SK-N-SH (cell line): Measurements from ENCODE around the gene OR10G4. TPM values are rescaled to one million over a fixed set of nuclear protein-coding genes. Genes with fewer than 3 reads are reported as not detected.
"Not testable (repeated sequence)": the region's sequence is repeated elsewhere in the genome, so short reads cannot be mapped to it uniquely, and the experiment has no call there.

Experiments used
- CTCF ChIA-PET: fragments of 300-600, 350-600 bp; formaldehyde crosslinking; extraction: SDS; loops from one replicate; lab custom pipeline; 2021; lab: Yijun Ruan, JAX
- POLR2A ChIA-PET: fragments of 350-600 bp; sonication (Branson Sonifier 250); formaldehyde crosslinking; extraction: SDS; loops from one replicate; lab custom pipeline; 2020; ENCODE audit warnings: antibody characterized with exemption, inconsistent platforms; lab: Yijun Ruan, JAX
- DNase-seq: peaks from one replicate; pipeline ENCODE4 v3.0.0; 2012
- H2AFZ ChIP-seq: fragments of 200-600 bp; sonication (generic); 2 replicates; pipeline ENCODE4 v1.8.1; 2016; ENCODE audit warnings: antibody characterized with exemption, mild to moderate bottlenecking, low read depth
- H3F3A ChIP-seq: fragments of 200-600 bp; sonication (generic); replicated peaks from 2 replicates; pipeline ENCODE3; 2016; ENCODE audit warnings: antibody characterized with exemption, mild to moderate bottlenecking; ENCODE audit not compliant: insufficient read depth
- H3K27ac ChIP-seq, 2 experiments: fragments of 200-500 bp in 1 of 2; fragments of 200-600 bp in 1 of 2; sonication (Bioruptor generic) in 1 of 2; sonication (generic), shearing (Covaris generic) in 1 of 2; 2 replicates each; pipeline versions ENCODE4 v1.5.1 to v1.6.1; 2014 to 2016; ENCODE audit warnings: low read depth in 2 of 2, inconsistent platforms in 1 of 2, low read length in 1 of 2, mild to moderate bottlenecking in 1 of 2, mixed read lengths in 1 of 2
- H3K27me3 ChIP-seq: fragments of 200-600 bp; sonication (generic), shearing (Covaris generic); 2 replicates; pipeline ENCODE4 v1.6.1; 2016; ENCODE audit warnings: mixed run types; ENCODE audit not compliant: insufficient read depth
- H3K36me3 ChIP-seq, 2 experiments: fragments of 200-500 bp in 1 of 2; fragments of 200-600 bp in 1 of 2; sonication (Bioruptor generic) in 1 of 2; sonication (generic) in 1 of 2; replicated peaks in 1 of 2; 2 replicates each; pipeline versions ENCODE3 to v1.5.1; 2014 to 2016; ENCODE audit warnings: low read length in 1 of 2, mild to moderate bottlenecking in 1 of 2; ENCODE audit not compliant: insufficient read depth in 2 of 2, control insufficient read depth in 1 of 2
- H3K4me1 ChIP-seq, 2 experiments: fragments of 200-500 bp in 1 of 2; fragments of 200-600 bp in 1 of 2; sonication (Bioruptor generic) in 1 of 2; sonication (generic), shearing (Covaris generic) in 1 of 2; 2 replicates each; pipeline versions ENCODE4 v1.5.1 to v1.6.1; 2014 to 2016; ENCODE audit warnings: low read depth in 1 of 2, low read length in 1 of 2, mixed run types in 1 of 2; ENCODE audit not compliant: insufficient read depth in 2 of 2, control insufficient read depth in 1 of 2
- H3K4me2 ChIP-seq: fragments of 200-600 bp; sonication (generic), shearing (Covaris generic); 2 replicates; pipeline ENCODE4 v1.6.1; 2017; ENCODE audit warnings: mixed run types
- H3K4me3 ChIP-seq, 2 experiments: fragments of 200-500 bp in 1 of 2; fragments of 200-600 bp in 1 of 2; sonication (Bioruptor generic) in 1 of 2; sonication (generic), shearing (Covaris generic) in 1 of 2; 2 replicates each; pipeline versions ENCODE4 v1.5.1 to v1.8.1; 2014 to 2016; ENCODE audit warnings: low read depth in 2 of 2, inconsistent platforms in 1 of 2, low read length in 1 of 2, mild to moderate bottlenecking in 1 of 2, mixed read lengths in 1 of 2, moderate library complexity in 1 of 2
- H3K79me2 ChIP-seq: fragments of 200-600 bp; sonication (generic); 2 replicates; pipeline ENCODE4 v1.8.1; 2017; ENCODE audit warnings: mild to moderate bottlenecking; ENCODE audit not compliant: insufficient read depth
- H3K9ac ChIP-seq: fragments of 200-600 bp; sonication (generic); 2 replicates; pipeline ENCODE4 v1.6.1; 2017; ENCODE audit warnings: mixed run types
- H3K9me2 ChIP-seq: fragments of 200-600 bp; sonication (generic); 2 replicates; pipeline ENCODE4 v1.6.1; 2017; ENCODE audit warnings: mixed run types
- H3K9me3 ChIP-seq: fragments of 200-600 bp; sonication (generic); 2 replicates; pipeline ENCODE4 v1.6.1; 2017; ENCODE audit warnings: mixed run types, mild to moderate bottlenecking, moderate library complexity
- H4K20me1 ChIP-seq: fragments of 200-600 bp; sonication (generic); 2 replicates; pipeline ENCODE4 v1.6.1; 2017; ENCODE audit warnings: mild to moderate bottlenecking, mixed run types; ENCODE audit not compliant: insufficient read depth
- ELF1 ChIP-seq: IDR thresholded peaks from 2 replicates; pipeline ENCODE4 v1.4.0; 2012
- FOSL2 ChIP-seq: IDR thresholded peaks from 2 replicates; pipeline ENCODE4 v1.4.0; 2012; ENCODE audit warnings: low read depth, mild to moderate bottlenecking, moderate library complexity, borderline replicate concordance
- FOXM1 ChIP-seq: IDR thresholded peaks from 2 replicates; pipeline ENCODE4 v1.4.0; 2012; ENCODE audit warnings: low read depth, mild to moderate bottlenecking
- GABPA ChIP-seq: IDR thresholded peaks from 2 replicates; pipeline ENCODE4 v1.4.0; 2012; ENCODE audit warnings: low read depth, mild to moderate bottlenecking
- GATA2 ChIP-seq: sonication (generic); formaldehyde crosslinking; IDR thresholded peaks from 2 replicates; pipeline ENCODE4 v1.5.0; 2020; ENCODE audit warnings: mild to moderate bottlenecking, missing genetic modification reagents
- JUND ChIP-seq: IDR thresholded peaks from 2 replicates; pipeline ENCODE4 v1.4.0; 2012
- MAX ChIP-seq: IDR thresholded peaks from 2 replicates; pipeline ENCODE4 v1.4.0; 2012; ENCODE audit warnings: low read depth
- MEF2A ChIP-seq: IDR thresholded peaks from 2 replicates; pipeline ENCODE4 v1.4.0; 2012; ENCODE audit warnings: low read depth, borderline replicate concordance
- NFIC ChIP-seq: IDR thresholded peaks from 2 replicates; pipeline ENCODE4 v1.4.0; 2012; ENCODE audit warnings: borderline replicate concordance
- RCOR1 ChIP-seq: fragments of 150-350 bp; IDR thresholded peaks from 2 replicates; pipeline ENCODE4 v1.6.1; 2017; ENCODE audit warnings: antibody characterized with exemption, low read length
- RFX5 ChIP-seq: IDR thresholded peaks from 2 replicates; pipeline ENCODE4 v1.6.1; 2012; ENCODE audit warnings: mild to moderate bottlenecking, improper control_type of control experiment, low read length
- RXRA ChIP-seq: IDR thresholded peaks from 2 replicates; pipeline ENCODE4 v1.4.0; 2012; ENCODE audit warnings: low read depth, mild to moderate bottlenecking, borderline replicate concordance
- SMC3 ChIP-seq: IDR thresholded peaks from 2 replicates; pipeline ENCODE4 v1.6.1; 2012; ENCODE audit warnings: low read depth, low read length, improper control_type of control experiment
- TCF12 ChIP-seq: IDR thresholded peaks from 2 replicates; pipeline ENCODE4 v1.4.0; 2012
- ZBTB33 ChIP-seq: IDR thresholded peaks from 2 replicates; pipeline ENCODE4 v1.4.0; 2012; ENCODE audit warnings: low read depth, borderline replicate concordance
- WGBS: methylation state at CpG from one replicate; pipeline ENCODE4 v1.1.6; 2017; ENCODE audit warnings: low lambda C conversion rate; 5-methylcytosine and 5-hydroxymethylcytosine counted together
- polyA plus RNA-seq, 3 experiments: library from polyadenylated mRNA; depleted of rRNA; stranded (reverse); fragments of >200 nt; gene quantifications; 2 replicates each; pipeline ENCODE4 v1.2.3, GENCODE V29; 2012

Gene OR10G4
- polyA plus RNA-seq, 1 of the 3 experiments (the other 2 are of a cell fraction): not detected

DNA sequence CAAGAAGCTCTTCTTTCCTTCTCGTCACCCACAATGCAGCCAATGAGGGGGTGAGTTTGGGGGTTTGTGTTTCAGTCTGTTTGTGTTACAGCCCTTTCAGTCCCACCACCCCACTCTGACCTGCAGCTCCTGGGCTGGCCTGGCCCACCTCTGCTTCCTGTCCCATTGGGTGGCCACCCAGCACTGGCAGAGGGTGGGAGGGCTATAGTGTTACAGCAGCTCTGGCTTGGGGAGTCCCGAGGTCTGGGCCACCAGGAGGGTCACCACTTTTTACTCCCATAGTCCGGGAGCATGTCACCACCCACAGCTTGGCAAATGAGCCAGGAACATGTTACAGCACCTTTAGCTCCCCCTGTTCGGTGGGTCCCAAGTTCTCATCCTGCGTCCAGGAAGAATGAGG lies 33.5 kb upstream of the OR10G4 start:
- Histone ChIP-seq H3F3A (peaks cover 4% of the 10 kb centered on the region), H2AFZ (no peak overlapping the region), H3K4me3 (no peak overlapping the region), H4K20me1 (no peaks in the 10 kb centered on the region), H3K27ac (no peak overlapping the region), H3K9ac (no peak overlapping the region), H3K36me3 (no peaks in the 10 kb centered on the region), H3K79me2 (no peaks in the 10 kb centered on the region), H3K4me2 (no peak overlapping the region), H3K9me3 (no peaks in the 10 kb centered on the region; the same call in 1 of the 2 replicates), H3K9me2 (no peaks in the 10 kb centered on the region), H3K4me1 (no peaks in the 10 kb centered on the region), H3K27me3 (no peaks in the 10 kb centered on the region; the same call in 1 of the 2 replicates)
- WGBS: 0% methylated on average over 2 of the region's 5 CpGs
- TF ChIP-seq JUND (no peak), TCF12 (no peak), ELF1 (no peak), GABPA (no peak), RCOR1 (no peak), MAX (no peak), RFX5 (no peak), ZBTB33 (no peak)
- no peak for DNase-seq
- ChIA-PET POLR2A (no interaction called here), CTCF (no interaction called here)

DNA sequence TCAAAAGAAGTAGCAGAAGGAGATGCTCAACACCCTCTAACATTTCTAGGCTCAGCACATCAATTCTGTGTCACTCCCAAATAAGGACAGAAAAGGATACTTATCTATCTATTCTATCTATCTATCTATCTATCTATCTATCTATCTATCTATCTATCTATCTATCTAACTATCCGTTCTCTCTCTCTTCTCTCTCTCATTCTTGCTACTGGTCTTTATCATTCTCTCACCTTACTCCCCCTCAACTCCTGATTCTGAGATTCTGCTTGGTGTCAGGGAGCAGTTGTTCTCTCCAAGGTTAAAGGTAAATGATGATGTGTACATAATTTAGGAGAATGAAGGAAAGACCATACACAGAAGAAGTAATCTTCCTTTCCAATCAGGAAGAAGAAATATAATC lies 17.7 kb upstream of the OR10G4 start, which contains the start of gene OR10G6:
OR10G6 (minus strand) TSS at position 43 of the 400 bp plus-strand sequence; CDS start at position 43, 0 bp downstream.
- H2AFZ ChIP-seq: no peak within 1 kb of the TSS
- no peak for DNase-seq
- no peak within 1 kb of the TSS for H3K4me2 ChIP-seq
- H3K9me3 ChIP-seq: no peaks in the 10 kb centered on the region
- H3K4me3 ChIP-seq: no peak within 1 kb of the TSS
- ChIA-PET CTCF (no interaction called here), POLR2A (no interaction called here)
- TF ChIP-seq SMC3 (no peak), GATA2 (CRISPR knock-in tag) (no peak), FOXM1 (no peak), MAX (no peak), RFX5 (no peak), FOSL2 (no peak), TCF12 (no peak), NFIC (no peak), MEF2A (no peak), RXRA (no peak)
- no peaks in the 10 kb centered on the region for H4K20me1 ChIP-seq
- H3K79me2 ChIP-seq: no peaks in the 10 kb centered on the region
- H3K9me2 ChIP-seq: no peaks in the 10 kb centered on the region; the same call in 1 of the 2 replicates
- WGBS: 0% methylated on average over 1 of the region's 1 CpG
- H3K27ac ChIP-seq: no peak within 1 kb of the TSS
- H3K36me3 ChIP-seq: no peaks in the 10 kb centered on the region
- no peaks in the 10 kb centered on the region for H3F3A ChIP-seq
- no peak within 1 kb of the TSS for H3K9ac ChIP-seq
- H3K4me1 ChIP-seq: no peaks in the 10 kb centered on the region
- peaks cover 5% of the 10 kb centered on the region for H3K27me3 ChIP-seq

GRCh38 chr11:124015837-124016236 lies 3.0 kb downstream of the OR10G4 start:
- POLR2A ChIA-PET, H3K9me2 ChIP-seq, H3K27ac ChIP-seq, CTCF ChIA-PET, H3K27me3 ChIP-seq, H3K9ac ChIP-seq, H3K4me1 ChIP-seq, H3K4me2 ChIP-seq, H3K36me3 ChIP-seq, H3F3A ChIP-seq, H3K4me3 ChIP-seq, H3K9me3 ChIP-seq, H4K20me1 ChIP-seq, DNase-seq, H2AFZ ChIP-seq, H3K79me2 ChIP-seq: not testable (repeated sequence)
- 47% methylated on average over 3 of the region's 9 CpGs for WGBS
